Muscle of leg (tissue), 11 donors: ENCODE results near the gene EPB41L3. TPM values are rescaled to one million over a fixed set of nuclear protein-coding genes. Genes with fewer than 3 reads are reported as not detected.
A peak's percentile ranks its signal among the peaks of the same experiment; 100 is the strongest.

ENCODE experiments used
- DNase-seq: peaks from one replicate; pipeline ENCODE4 v3.0.0; 2013
- H3K27ac ChIP-seq: one replicate; pipeline ENCODE4 v1.5.1; 2013; ENCODE audit warnings: mild to moderate bottlenecking, low read length, control low read depth
- H3K27me3 ChIP-seq: one replicate; pipeline ENCODE4 v1.6.1; 2013; ENCODE audit warnings: low read length; ENCODE audit not compliant: control insufficient read depth, insufficient read depth
- H3K36me3 ChIP-seq: one replicate; pipeline ENCODE4 v1.6.1; 2013; ENCODE audit warnings: low read length; ENCODE audit not compliant: control insufficient read depth, insufficient read depth
- H3K4me1 ChIP-seq: one replicate; pipeline ENCODE4 v1.6.1; 2013; ENCODE audit warnings: low read length; ENCODE audit not compliant: control insufficient read depth, insufficient read depth
- H3K4me3 ChIP-seq: one replicate; pipeline ENCODE4 v1.5.1; 2013; ENCODE audit warnings: low read length, control low read depth
- H3K9me3 ChIP-seq: replicated peaks from 2 replicates; pipeline ENCODE4 v1.6.1; 2013; ENCODE audit warnings: low read depth, low read length; ENCODE audit not compliant: control insufficient read depth
- WGBS: methylation state at CpG from one replicate; pipeline ENCODE4 v1.1.5; 2013; ENCODE audit warnings: missing lambda C conversion rate; ENCODE audit not compliant: insufficient coverage; 5-methylcytosine and 5-hydroxymethylcytosine counted together
- polyA plus RNA-seq, 8 donors: library from polyadenylated mRNA; unstranded; fragments of 120-200 nt; gene quantifications; one replicate each; pipeline versions ENCODE4 v1.2.1 to v1.2.3, GENCODE V29; 2013; ENCODE audit warnings: inconsistent platforms in 1 of 8, low replicate concordance in 1 of 8; ENCODE audit not compliant: insufficient read length in 8 of 8, insufficient read depth in 1 of 8
- total RNA-seq: library from RNA; stranded (reverse); fragments of 120-200 nt; gene quantifications from one replicate; pipeline ENCODE4 v1.2.4, GENCODE V29; 2013

EPB41L3 gene
- total and polyA plus RNA-seq, 9 donors: 80.6 to 128 (median 117) TPM

DNA sequence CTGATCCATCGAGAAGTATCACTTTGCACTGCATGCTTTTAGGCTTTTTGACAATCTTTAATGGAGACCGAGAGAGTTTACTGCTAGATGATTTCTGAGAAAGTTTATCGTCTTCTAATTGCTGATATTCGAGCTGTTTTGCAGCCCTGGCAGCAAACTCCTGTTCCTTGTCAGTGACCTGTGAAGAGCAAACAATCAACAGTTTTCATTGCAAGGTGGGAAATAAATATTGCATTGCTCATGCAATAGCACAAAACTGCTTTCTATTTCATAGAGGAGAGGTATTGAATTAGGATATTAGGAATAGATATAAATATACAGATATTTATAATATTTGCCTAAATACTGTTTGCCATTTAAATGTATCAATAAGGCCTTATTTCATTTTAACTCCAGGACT lies 65.5 kb downstream of the EPB41L3 start:
- no peak for DNase-seq
- no peak overlapping the region for H3K4me3 ChIP-seq
- H3K27me3 ChIP-seq: no peaks in the 10 kb centered on the region
- WGBS: 60% methylated on average over 2 of the region's 4 CpGs
- no peaks in the 10 kb centered on the region for H3K9me3 ChIP-seq
- no peak overlapping the region for H3K27ac ChIP-seq
- peaks cover 4% of the 10 kb centered on the region for H3K4me1 ChIP-seq
- peaks cover 5% of the 10 kb centered on the region for H3K36me3 ChIP-seq

DNA sequence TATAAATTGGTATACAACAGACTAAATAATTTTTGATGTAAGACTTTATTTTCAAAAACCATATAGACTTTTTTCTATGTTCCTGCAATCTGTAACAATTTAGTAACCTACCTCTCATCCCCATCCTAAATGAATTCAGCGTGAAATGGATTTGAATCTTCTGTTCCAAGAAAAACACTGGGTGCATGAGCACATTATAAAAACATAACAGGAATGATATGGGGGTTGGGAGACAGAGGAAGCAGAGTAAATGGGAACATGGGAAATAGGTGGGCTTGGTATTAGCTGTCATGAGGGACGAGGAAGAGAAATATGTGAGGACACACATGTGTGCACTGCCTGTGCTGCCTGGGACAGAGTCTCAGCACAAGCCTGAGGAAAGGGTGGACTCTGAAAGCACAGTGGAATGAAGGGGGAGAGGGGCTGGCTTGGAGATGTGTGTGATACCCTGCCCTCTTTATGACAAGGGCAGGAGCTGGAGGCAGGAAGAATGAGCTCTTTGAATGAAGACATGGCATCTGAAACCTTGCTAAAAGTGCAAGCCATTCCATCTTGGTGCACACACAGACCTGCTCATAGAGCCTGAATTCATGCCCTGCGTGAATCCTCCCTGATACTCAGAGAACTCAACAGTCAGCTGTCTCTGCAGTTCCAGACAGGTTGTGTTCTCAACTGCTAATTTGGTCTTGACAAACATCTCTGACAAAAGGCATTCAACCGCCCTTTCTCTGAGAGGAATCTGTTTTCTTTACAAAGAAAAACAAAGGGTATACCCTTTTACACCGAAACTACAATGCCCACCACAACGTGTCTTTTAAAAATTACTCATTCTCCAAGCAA lies 66.6 kb downstream of the EPB41L3 start:
- Histone ChIP-seq H3K9me3 (no peaks in the 10 kb centered on the region), H3K27me3 (no peaks in the 10 kb centered on the region), H3K4me3 (no peak overlapping the region), H3K4me1 (peaks cover 4% of the 10 kb centered on the region), H3K27ac (no peak overlapping the region), H3K36me3 (peaks cover 6% of the 10 kb centered on the region)
- WGBS: 78% methylated on average over 5 of the region's 6 CpGs
- no peak for DNase-seq

DNA sequence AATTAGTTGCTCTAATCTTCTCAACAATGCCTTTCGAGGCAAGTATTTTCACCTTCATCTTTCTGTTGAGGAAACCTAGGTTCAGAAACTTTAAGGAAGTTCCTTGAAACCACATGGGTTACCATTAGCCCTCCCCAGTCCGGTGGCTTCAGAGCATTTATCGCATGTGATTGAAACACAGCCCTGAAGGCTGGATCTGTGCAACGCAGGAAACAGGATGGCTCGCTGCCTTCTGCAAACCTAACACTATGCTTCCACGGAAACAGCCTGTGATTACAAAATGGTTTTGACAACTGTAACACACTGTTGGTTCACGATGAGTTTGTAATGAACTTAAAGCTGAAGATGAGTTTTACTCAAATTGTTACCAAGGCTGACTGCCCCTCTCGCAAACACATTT lies 68.5 kb downstream of the EPB41L3 start:
- Histone ChIP-seq H3K36me3 (peaks cover 7% of the 10 kb centered on the region), H3K4me1 (peaks cover 4% of the 10 kb centered on the region), H3K27ac (no peak overlapping the region), H3K9me3 (no peaks in the 10 kb centered on the region), H3K4me3 (no peak overlapping the region), H3K27me3 (no peaks in the 10 kb centered on the region)
- peak; percentile 56 for DNase-seq
- WGBS: 51% methylated on average over 3 of the region's 8 CpGs

DNA sequence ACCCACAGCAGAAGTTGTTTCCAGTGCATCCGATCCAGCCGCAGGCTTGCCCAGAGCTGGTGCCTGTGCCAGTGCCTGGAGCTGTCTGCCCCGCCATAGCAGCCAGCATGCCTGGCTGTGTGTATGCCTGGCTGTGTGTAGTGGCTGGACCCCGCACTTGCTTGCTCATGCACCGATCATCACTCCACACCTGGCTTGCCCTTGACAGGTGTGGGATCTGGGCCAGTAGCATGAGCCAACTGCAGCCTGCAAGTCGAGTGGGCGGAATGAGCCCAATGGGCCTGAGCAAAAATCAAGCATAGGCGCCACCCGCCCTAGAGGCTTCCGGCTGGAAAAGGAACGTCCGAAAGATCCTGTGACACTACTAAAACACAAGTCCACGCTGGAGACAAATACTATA lies 74.5 kb downstream of the EPB41L3 start:
- no peak overlapping the region for H3K4me3 ChIP-seq
- WGBS: 100% methylated on average over 7 of the region's 13 CpGs
- no peak overlapping the region for H3K27ac ChIP-seq
- no peaks in the 10 kb centered on the region for H3K9me3 ChIP-seq
- no peak for DNase-seq
- H3K4me1 ChIP-seq: no peaks in the 10 kb centered on the region
- H3K27me3 ChIP-seq: no peaks in the 10 kb centered on the region
- H3K36me3 ChIP-seq: peaks cover 4% of the 10 kb centered on the region

DNA sequence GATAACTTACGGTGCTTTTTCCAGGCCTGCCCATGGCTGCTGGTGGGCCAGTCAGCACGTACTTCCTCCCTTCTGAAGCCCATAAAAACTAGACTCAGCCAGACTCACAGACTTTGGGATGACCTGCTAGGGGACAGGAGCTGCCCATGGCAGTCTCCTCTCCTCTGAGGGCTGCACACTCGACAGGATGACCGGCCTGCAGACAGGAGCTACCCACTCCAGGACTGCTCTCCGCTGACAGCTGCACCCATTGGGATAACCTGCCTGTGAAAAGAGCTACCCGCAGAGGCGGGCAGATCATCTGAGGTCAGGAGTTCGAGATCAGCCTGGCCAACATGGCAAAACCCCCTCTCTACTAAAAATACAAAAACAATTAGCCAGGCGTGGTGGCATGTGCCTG lies 75.4 kb downstream of the EPB41L3 start:
- H3K27me3 ChIP-seq: no peaks in the 10 kb centered on the region
- peaks cover 5% of the 10 kb centered on the region for H3K4me1 ChIP-seq
- H3K27ac ChIP-seq: no peak overlapping the region
- H3K4me3 ChIP-seq: no peak overlapping the region
- H3K36me3 ChIP-seq: peaks cover 2% of the 10 kb centered on the region
- no peak for DNase-seq
- no peaks in the 10 kb centered on the region for H3K9me3 ChIP-seq
- WGBS: 79% methylated on average over 4 of the region's 9 CpGs

DNA sequence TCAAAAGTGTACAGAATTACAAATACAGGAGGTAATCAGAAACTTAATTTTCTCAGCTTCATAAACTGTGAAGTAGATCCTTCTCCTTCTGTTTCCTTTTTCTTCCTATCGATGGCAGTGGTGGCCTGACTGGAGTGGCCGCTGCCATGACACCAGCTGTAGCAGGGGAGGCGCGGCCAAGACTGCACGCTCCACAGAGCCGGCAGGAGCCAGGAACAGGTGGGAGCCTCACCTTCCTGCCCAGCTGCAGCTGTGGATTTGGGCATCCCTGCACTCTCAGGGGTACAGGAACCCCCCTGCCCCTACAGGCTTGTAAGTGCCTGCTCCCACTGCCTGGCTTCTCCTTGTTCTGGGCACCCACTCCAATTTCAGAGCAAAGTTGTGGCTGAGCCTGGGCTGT lies 76.1 kb downstream of the EPB41L3 start:
- Histone ChIP-seq H3K4me3 (no peak overlapping the region), H3K27ac (no peak overlapping the region), H3K4me1 (peaks cover 8% of the 10 kb centered on the region), H3K9me3 (no peaks in the 10 kb centered on the region), H3K27me3 (no peaks in the 10 kb centered on the region), H3K36me3 (peaks cover 2% of the 10 kb centered on the region)
- no CpG with 5 or more reads among the region's 6 CpGs for WGBS
- DNase-seq: no peak

DNA sequence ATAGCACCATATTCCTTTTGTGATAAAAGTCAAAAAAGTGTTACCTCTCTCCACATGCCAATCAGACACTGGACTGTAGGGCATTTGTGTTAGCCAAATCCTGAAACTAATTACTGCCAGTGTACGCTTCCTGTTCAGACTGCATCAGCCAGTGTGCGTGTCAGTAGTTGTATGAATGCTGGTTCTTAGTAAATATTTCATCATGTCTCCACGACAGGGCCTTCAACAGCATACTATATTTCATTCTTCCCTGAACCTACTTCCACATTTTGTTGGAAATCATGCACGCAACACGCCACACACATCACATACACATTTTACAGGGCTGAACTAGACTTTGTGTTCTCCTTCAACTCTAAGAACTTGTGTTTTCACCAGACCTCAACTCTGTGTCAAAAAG lies 77.5 kb downstream of the EPB41L3 start:
- Histone ChIP-seq H3K27ac (peak overlapping the region; percentile 17), H3K4me1 (peaks cover 8% of the 10 kb centered on the region)

DNA sequence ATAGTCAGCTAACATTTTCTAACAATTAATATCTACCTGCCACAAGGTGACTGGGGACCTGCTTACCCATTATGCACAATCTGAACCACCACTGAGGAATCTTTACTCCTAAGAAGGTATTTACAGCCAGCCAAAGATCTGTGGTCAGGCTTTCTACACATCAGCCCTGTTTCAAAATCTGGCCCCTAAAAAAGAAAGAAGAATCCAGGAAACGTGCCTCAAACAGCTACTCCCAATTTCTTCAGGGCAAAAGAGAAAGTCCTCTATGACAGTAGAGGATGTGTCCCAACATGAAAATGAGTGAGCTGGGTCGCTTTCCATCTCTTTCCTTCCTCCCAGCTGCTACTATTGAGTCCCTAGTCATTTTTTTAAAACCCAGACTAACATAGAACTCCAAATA lies 79.5 kb downstream of the EPB41L3 start:
- Histone ChIP-seq H3K27ac (peak overlapping the region; percentile 9), H3K4me3 (no peak overlapping the region), H3K27me3 (no peaks in the 10 kb centered on the region), H3K9me3 (no peaks in the 10 kb centered on the region), H3K36me3 (no peaks in the 10 kb centered on the region), H3K4me1 (peaks cover 8% of the 10 kb centered on the region)
- no peak for DNase-seq
- no CpG with 5 or more reads among the region's 2 CpGs for WGBS

More for the DNA sequence above, 77.5 kb downstream of the EPB41L3 start:
- 83% methylated on average over 1 of the region's 5 CpGs for WGBS
- DNase-seq: peak; percentile 44
- no peak overlapping the region for H3K4me3 ChIP-seq
- no peaks in the 10 kb centered on the region for H3K9me3 ChIP-seq
- H3K36me3 ChIP-seq: no peaks in the 10 kb centered on the region
- H3K27me3 ChIP-seq: no peaks in the 10 kb centered on the region

DNA sequence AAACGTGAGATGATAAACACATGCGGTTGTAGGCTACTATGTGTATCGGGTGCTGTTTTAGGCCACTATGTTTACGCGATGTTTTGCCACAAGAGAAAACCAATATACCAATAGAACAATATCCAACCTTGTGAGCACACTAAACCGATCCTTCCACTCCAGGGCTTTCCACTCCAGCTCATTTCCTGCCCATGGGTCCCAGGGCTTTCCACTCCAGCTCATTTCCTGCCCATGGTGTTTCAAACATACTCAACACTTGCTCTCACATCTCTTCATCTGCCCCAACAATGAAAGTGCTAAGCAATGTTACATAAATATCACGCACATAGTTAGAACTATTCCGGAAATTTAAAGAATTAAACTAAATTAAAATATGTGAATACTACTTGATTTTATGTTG lies 80.0 kb downstream of the EPB41L3 start:
- peaks cover 8% of the 10 kb centered on the region for H3K4me1 ChIP-seq
- no peak overlapping the region for H3K4me3 ChIP-seq
- H3K27ac ChIP-seq: peak overlapping the region; percentile 9
- H3K36me3 ChIP-seq: no peaks in the 10 kb centered on the region
- no peaks in the 10 kb centered on the region for H3K27me3 ChIP-seq
- no peaks in the 10 kb centered on the region for H3K9me3 ChIP-seq
- 61% methylated on average over 5 of the region's 8 CpGs for WGBS
- DNase-seq: no peak

DNA sequence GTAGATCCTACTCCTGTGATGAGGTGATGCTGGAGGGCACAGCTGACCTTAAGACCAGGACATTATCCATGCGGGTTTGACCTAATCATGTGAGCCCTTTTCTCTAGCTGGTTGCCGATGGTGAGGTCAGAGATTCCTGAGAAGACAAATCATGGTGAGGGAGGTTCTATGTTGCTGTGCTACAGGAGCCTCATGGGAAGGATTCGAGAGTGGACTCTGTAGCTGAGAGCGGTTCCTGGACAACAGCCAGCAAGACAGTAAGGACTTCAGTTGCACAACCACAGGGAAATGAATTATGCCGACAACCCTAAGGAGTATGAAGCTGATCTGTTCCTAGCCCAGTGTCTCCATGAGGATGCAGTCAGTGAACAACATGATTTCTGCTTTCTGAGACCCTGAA lies 80.4 kb downstream of the EPB41L3 start:
- Histone ChIP-seq H3K4me1 (peaks cover 8% of the 10 kb centered on the region), H3K4me3 (no peak overlapping the region), H3K36me3 (no peaks in the 10 kb centered on the region), H3K9me3 (no peaks in the 10 kb centered on the region), H3K27me3 (no peaks in the 10 kb centered on the region), H3K27ac (no peak overlapping the region)
- DNase-seq: peak; percentile 81
- WGBS: 15% methylated on average over 3 of the region's 5 CpGs
